ENCODE results near the gene BEST1. TPM values are rescaled to one million over a fixed set of nuclear protein-coding genes. Genes with fewer than 3 reads are reported as not detected.
"Not testable (repeated sequence)": the region's sequence is repeated elsewhere in the genome, so short reads cannot be mapped to it uniquely, and the experiment has no call there.

BEST1 gene
- polyA plus RNA-seq, 1 donor = 4.8 TPM

GRCh38 chr11:61949169-61950034 lies 749 bp upstream of the BEST1 start:
- peak; percentile 76 for DNase-seq

- no peak for DNase-seq
Observed at GRCh38 chr11:61951484-61952135, 1.5 kb downstream of the BEST1 start.

- DNase-seq = no peak
Observed at GRCh38 chr11:61952882-61953281, 2.7 kb downstream of the BEST1 start.

- not testable (repeated sequence) for DNase-seq
Observed at GRCh38 chr11:61953632-61954031, 3.5 kb downstream of the BEST1 start.

- no peak for DNase-seq
Observed at GRCh38 chr11:61954106-61954850, 4.1 kb downstream of the BEST1 start.

GRCh38 chr11:61954851-61955421 lies 4.8 kb downstream of the BEST1 start:
- DNase-seq = peak; percentile 82

- no peak for DNase-seq
Observed at GRCh38 chr11:61955422-61956135, 5.4 kb downstream of the BEST1 start.

- no peak for DNase-seq
Observed at GRCh38 chr11:61956191-61957020, 6.3 kb downstream of the BEST1 start.

GRCh38 chr11:61957021-61957770 lies 7.0 kb downstream of the BEST1 start:
- DNase-seq = no peak

- DNase-seq = no peak
Observed at GRCh38 chr11:61958590-61958989, 8.4 kb downstream of the BEST1 start.

GRCh38 chr11:61959114-61959513 lies 9.0 kb downstream of the BEST1 start:
- DNase-seq = no peak

GRCh38 chr11:61959678-61960077 lies 9.5 kb downstream of the BEST1 start:
- no peak for DNase-seq

- no peak for DNase-seq
Observed at GRCh38 chr11:61960532-61960931, 10.4 kb downstream of the BEST1 start.

GRCh38 chr11:61961570-61962212 lies 11.5 kb downstream of the BEST1 start:
- DNase-seq = no peak

- no peak for DNase-seq
Observed at GRCh38 chr11:61962213-61963015, 12.3 kb downstream of the BEST1 start.

- DNase-seq = no peak
Observed at GRCh38 chr11:61963016-61963281, 12.8 kb downstream of the BEST1 start.

- no peak for DNase-seq
Observed at GRCh38 chr11:61963282-61964057, 13.3 kb downstream of the BEST1 start.

GRCh38 chr11:61964058-61964665 lies 14.0 kb downstream of the BEST1 start:
- no peak for DNase-seq

All from hindlimb muscle (tissue), 1 donor.